ENCODE results near the gene IL1RAPL2. TPM values are rescaled to one million over a fixed set of nuclear protein-coding genes. Genes with fewer than 3 reads are reported as not detected.

IL1RAPL2 gene
- total and polyA plus RNA-seq, 10 of the 15 experiments (the other 5 are each of a cell fraction or from before 2014, with no cell fraction given) = 0.19 TPM; not detected in 9

DNA sequence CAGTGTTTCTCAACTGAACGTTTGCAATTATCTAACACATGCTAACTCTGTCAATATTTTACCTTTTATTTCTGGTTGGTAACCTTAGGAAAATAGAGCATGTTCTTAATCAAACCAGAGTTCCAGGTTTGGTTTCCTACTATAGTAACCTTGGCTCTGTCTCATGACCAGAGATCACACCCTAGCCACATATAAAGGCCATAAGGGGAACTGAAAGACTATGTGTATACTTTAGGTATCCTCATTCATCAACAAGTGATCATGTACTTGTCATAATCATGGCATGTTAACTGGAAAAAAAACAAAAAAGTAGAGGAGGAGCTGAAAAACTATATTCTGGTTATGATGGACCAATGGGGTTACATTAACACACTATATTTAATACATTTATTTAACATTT lies 352.1 kb downstream of the IL1RAPL2 start (continued):
- TF ChIP-seq MEF2B (IDR thresholded peaks at IDR 0.05; ENCODE audit: partially characterized antibody, poor library complexity, severe bottlenecking) (peak; percentile 40), RAD21 (IDR thresholded peaks at IDR 0.05; ENCODE audit: insufficient read depth, low read depth, low read length) (no peak), TCF7 (IDR thresholded peaks at IDR 0.05; ENCODE audit: borderline replicate concordance) (no peak), RFX5 (IDR thresholded peaks at IDR 0.05; ENCODE audit: low read depth, low read length) (no peak), KAT2A (conservative IDR thresholded peaks at IDR 0.05; ENCODE audit: control insufficient read depth, low read depth, low read length) (no peak), ZNF274 (IDR thresholded peaks at IDR 0.05; ENCODE audit: insufficient read depth, insufficient read length) (no peak), FOS (IDR thresholded peaks at IDR 0.05; ENCODE audit: borderline replicate concordance, extremely low read depth, insufficient read length) (no peak), PAX5 (IDR thresholded peaks at IDR 0.05; ENCODE audit: borderline replicate concordance, low read depth, low read length) (no peak), CHD1 (IDR thresholded peaks at IDR 0.05; ENCODE audit: low read depth, low read length) (no peak), NBN (IDR thresholded peaks at IDR 0.05) (no peak), BHLHE40 (IDR thresholded peaks at IDR 0.05; ENCODE audit: borderline replicate concordance in 1 of 2, low read depth in 2 of 2, low read length in 1 of 2) (peak; percentile 58 to 79; a peak in 3 of 4 replicates), NR2F1 (conservative IDR thresholded peaks at IDR 0.05) (no peak)
- TF ChIP-seq, protein P1, sequence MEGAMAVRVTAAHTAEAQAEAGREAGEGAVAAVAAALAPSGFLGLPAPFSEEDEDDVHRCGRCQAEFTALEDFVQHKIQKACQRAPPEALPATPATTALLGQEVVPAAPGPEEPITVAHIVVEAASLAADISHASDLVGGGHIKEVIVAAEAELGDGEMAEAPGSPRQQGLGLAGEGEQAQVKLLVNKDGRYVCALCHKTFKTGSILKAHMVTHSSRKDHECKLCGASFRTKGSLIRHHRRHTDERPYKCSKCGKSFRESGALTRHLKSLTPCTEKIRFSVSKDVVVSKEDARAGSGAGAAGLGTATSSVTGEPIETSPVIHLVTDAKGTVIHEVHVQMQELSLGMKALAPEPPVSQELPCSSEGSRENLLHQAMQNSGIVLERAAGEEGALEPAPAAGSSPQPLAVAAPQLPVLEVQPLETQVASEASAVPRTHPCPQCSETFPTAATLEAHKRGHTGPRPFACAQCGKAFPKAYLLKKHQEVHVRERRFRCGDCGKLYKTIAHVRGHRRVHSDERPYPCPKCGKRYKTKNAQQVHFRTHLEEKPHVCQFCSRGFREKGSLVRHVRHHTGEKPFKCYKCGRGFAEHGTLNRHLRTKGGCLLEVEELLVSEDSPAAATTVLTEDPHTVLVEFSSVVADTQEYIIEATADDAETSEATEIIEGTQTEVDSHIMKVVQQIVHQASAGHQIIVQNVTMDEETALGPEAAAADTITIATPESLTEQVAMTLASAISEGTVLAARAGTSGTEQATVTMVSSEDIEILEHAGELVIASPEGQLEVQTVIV (IDR thresholded peaks at IDR 0.05; ENCODE audit: borderline replicate concordance, partially characterized antibody) = no peak
- TF ChIP-seq, protein P2, sequence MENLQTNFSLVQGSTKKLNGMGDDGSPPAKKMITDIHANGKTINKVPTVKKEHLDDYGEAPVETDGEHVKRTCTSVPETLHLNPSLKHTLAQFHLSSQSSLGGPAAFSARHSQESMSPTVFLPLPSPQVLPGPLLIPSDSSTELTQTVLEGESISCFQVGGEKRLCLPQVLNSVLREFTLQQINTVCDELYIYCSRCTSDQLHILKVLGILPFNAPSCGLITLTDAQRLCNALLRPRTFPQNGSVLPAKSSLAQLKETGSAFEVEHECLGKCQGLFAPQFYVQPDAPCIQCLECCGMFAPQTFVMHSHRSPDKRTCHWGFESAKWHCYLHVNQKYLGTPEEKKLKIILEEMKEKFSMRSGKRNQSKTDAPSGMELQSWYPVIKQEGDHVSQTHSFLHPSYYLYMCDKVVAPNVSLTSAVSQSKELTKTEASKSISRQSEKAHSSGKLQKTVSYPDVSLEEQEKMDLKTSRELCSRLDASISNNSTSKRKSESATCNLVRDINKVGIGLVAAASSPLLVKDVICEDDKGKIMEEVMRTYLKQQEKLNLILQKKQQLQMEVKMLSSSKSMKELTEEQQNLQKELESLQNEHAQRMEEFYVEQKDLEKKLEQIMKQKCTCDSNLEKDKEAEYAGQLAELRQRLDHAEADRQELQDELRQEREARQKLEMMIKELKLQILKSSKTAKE (IDR thresholded peaks at IDR 0.05; ENCODE audit: low read depth, poor library complexity, severe bottlenecking) = no peak
- TF ChIP-seq, protein P3, sequence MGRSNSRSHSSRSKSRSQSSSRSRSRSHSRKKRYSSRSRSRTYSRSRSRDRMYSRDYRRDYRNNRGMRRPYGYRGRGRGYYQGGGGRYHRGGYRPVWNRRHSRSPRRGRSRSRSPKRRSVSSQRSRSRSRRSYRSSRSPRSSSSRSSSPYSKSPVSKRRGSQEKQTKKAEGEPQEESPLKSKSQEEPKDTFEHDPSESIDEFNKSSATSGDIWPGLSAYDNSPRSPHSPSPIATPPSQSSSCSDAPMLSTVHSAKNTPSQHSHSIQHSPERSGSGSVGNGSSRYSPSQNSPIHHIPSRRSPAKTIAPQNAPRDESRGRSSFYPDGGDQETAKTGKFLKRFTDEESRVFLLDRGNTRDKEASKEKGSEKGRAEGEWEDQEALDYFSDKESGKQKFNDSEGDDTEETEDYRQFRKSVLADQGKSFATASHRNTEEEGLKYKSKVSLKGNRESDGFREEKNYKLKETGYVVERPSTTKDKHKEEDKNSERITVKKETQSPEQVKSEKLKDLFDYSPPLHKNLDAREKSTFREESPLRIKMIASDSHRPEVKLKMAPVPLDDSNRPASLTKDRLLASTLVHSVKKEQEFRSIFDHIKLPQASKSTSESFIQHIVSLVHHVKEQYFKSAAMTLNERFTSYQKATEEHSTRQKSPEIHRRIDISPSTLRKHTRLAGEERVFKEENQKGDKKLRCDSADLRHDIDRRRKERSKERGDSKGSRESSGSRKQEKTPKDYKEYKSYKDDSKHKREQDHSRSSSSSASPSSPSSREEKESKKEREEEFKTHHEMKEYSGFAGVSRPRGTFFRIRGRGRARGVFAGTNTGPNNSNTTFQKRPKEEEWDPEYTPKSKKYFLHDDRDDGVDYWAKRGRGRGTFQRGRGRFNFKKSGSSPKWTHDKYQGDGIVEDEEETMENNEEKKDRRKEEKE (IDR thresholded peaks at IDR 0.05) = no peak
- TF ChIP-seq, protein P4, sequence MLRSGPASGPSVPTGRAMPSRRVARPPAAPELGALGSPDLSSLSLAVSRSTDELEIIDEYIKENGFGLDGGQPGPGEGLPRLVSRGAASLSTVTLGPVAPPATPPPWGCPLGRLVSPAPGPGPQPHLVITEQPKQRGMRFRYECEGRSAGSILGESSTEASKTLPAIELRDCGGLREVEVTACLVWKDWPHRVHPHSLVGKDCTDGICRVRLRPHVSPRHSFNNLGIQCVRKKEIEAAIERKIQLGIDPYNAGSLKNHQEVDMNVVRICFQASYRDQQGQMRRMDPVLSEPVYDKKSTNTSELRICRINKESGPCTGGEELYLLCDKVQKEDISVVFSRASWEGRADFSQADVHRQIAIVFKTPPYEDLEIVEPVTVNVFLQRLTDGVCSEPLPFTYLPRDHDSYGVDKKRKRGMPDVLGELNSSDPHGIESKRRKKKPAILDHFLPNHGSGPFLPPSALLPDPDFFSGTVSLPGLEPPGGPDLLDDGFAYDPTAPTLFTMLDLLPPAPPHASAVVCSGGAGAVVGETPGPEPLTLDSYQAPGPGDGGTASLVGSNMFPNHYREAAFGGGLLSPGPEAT (IDR thresholded peaks at IDR 0.05; ENCODE audit: low read depth) = peak; percentile 33; the same call in 1 of the 2 replicates
- TF ChIP-seq, protein P5, sequence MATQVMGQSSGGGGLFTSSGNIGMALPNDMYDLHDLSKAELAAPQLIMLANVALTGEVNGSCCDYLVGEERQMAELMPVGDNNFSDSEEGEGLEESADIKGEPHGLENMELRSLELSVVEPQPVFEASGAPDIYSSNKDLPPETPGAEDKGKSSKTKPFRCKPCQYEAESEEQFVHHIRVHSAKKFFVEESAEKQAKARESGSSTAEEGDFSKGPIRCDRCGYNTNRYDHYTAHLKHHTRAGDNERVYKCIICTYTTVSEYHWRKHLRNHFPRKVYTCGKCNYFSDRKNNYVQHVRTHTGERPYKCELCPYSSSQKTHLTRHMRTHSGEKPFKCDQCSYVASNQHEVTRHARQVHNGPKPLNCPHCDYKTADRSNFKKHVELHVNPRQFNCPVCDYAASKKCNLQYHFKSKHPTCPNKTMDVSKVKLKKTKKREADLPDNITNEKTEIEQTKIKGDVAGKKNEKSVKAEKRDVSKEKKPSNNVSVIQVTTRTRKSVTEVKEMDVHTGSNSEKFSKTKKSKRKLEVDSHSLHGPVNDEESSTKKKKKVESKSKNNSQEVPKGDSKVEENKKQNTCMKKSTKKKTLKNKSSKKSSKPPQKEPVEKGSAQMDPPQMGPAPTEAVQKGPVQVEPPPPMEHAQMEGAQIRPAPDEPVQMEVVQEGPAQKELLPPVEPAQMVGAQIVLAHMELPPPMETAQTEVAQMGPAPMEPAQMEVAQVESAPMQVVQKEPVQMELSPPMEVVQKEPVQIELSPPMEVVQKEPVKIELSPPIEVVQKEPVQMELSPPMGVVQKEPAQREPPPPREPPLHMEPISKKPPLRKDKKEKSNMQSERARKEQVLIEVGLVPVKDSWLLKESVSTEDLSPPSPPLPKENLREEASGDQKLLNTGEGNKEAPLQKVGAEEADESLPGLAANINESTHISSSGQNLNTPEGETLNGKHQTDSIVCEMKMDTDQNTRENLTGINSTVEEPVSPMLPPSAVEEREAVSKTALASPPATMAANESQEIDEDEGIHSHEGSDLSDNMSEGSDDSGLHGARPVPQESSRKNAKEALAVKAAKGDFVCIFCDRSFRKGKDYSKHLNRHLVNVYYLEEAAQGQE (IDR thresholded peaks at IDR 0.05; ENCODE audit: low read depth, low read length) = no peak
